Glomerular endothelial cell (primary cell): ENCODE data around the gene AK3. TPM values are rescaled to one million over a fixed set of nuclear protein-coding genes. Genes with fewer than 3 reads are reported as not detected.
"Not testable (repeated sequence)": the region's sequence is repeated elsewhere in the genome, so short reads cannot be mapped to it uniquely, and the experiment has no call there.

Source experiments
- DNase-seq: peaks from one replicate; pipeline ENCODE4 v3.0.0-alpha.2; 2011; ENCODE audit warnings: low read depth, low spot score; ENCODE audit errors: extremely low read depth
- total RNA-seq: library from RNA; depleted of rRNA; stranded (reverse); fragments of >200 nt; gene quantifications from 2 replicates; pipeline ENCODE4 v1.2.3, GENCODE V29; 2015

The AK3 gene
- total RNA-seq, 1 donor from 2014 or later: 63.6 TPM

DNA sequence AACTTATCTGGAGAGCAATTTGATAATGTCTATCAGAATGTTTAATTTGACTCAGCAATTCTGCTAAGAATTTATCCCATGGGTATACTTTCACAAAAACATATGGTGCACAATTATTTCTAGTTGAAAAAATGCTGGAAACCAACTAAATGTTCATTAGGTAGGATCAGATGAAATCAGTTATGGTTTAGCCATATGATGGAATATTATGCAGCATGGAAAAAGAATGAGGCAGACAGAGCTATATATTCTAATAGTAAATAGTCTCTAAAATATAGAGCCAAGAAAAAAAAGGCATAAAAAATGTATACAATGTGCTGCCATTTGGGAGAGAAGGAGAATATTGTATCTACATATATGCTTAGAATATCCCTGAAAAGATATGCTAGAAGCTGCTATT is 71.1 kb downstream of the AK3 start:
- DNase-seq: no peak

DNA sequence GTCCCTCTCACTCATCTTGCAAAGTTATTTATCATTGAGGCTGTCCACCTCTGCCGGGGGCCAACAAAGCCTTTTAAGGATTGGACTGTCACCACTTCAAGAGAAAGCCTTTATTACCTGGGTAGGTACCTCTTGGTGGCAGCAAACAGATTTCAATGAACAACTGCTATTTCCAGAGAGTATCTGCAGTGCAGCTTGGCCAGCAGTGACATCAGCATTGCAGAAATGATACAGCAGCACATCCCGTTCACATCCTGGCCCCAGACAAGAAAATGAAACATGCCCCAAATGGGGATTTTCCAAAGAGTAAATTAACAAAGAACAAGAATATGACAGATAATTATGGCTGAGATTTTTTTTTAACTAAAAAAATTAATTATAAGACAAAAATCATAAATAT is 72.4 kb downstream of the AK3 start:
- DNase-seq: no peak

DNA sequence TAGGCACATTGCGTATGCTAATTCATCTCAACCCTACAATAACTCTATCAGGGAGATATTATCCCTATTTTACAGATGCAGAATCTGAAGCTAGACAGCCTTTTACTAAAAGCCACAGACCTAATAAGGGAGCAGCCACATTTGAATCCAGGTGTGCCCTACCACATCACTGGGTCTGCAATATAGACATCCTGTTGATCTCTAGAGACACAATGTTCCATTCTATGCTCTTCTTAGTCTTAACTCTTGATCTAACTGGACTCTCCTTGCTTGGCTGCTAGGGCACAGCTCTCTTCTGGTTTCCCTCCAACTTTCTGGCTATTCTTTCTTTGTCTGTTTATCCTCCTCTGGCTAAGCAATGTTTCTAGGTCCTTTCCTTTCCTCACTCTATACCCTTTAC is 73.3 kb downstream of the AK3 start:
- DNase-seq: no peak

DNA sequence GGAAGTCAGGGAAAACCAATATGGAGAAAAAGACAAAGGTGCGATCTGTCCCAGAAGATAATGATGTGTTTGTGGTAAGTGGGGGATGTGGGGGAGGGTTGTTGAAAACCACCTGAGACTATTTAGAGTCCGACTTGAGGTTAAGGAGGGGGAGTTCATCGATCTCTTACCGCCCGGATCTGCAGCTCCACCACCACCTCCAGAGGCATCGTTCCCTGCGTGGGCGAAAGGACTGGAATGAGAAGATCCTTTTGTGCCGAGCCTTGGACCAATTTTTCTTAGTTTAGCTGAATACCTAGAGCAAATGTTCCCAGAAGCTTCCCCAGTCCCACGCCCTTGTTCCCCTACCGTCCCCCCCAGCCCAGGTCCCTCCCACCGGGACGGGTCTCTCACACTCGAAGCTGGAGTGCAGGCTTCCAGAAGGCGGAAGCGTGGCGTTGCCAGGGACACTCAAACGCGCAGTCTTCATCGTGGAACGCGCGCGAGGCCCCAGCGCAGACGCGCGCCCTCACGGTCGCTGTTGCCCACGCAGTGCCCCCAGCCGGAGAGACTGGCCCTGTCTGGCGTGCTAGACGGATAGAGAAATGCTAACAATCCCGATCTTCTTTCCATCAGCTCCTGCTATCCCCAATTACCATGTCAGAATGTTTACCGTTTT is 74.8 kb downstream of the AK3 start, which contains the start of gene SPATA6L:
SPATA6L (minus strand) TSS at position 439 of the 658 bp plus-strand sequence; CDS start at position 209, 230 bp downstream.
- DNase-seq: no peak

DNA sequence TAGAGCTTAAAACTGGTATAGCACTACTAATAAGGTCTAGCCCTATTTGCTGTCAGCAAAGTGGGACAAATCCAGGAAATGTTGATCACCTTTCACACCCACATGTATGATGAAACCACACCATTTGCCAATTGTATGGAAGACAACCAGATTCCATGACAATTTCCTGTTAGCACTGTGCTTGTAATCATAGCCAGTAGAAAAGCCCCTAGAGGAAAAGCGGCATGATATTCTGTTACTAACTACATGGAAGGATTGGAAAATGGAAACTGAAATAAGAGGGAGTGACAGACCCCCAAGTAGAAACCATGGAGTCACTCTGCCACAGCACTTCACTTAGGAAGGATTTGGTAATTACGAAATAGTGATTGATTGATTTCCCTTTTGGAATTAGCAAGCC is 75.6 kb downstream of the AK3 start:
- DNase-seq: no peak

DNA sequence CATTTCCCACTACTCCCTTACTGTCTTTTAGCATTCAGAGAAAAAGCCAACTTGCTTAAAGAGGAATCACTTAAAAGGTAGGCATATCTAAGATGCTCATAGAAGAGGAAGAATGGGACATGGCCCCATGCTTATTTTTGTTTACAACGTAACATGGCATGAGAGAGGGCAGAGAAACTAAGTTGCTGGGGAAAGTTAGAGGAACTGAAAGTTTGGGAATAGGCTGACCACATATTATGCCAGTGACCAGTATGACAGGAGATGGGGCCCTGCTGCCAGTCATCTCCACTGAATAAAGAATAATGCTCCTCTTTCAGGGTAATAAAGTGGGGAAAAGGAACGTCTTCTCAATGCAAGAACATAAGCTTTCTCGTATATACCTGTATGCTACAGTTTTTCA is 77.0 kb downstream of the AK3 start:
- DNase-seq: no peak

DNA sequence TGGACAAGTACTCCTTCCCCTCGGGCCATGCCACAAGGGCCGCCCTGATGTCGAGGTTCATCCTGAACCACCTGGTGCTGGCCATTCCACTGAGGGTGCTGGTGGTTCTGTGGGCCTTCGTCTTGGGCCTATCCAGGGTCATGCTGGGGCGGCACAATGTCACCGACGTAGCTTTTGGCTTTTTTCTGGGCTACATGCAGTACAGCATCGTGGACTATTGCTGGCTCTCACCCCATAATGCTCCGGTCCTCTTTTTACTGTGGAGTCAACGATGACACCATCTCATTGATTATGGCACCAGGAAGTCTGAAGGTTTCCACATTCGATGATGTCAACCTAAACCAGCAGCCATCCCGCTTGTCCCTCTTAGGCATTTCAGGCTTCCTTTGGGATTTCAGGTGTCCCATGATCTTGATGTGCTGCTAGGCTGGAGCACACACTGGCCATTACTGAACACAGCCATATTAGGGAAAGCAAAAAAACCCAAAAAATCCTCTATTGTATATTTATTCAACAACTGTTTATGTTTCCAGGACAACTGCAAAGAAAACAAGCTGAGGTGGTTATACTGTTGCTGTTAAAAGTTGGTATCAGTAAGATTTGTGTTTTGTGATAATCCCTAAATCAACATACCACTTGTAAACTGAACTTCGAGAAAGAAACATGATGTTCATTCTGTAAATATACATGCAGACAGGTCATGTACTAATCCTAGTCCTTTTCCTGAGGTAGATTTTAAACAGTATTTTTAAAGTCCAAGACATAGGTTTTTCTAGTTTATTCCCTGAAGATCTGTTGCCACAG is 77.8 kb downstream of the AK3 start:
- DNase-seq: no peak

DNA sequence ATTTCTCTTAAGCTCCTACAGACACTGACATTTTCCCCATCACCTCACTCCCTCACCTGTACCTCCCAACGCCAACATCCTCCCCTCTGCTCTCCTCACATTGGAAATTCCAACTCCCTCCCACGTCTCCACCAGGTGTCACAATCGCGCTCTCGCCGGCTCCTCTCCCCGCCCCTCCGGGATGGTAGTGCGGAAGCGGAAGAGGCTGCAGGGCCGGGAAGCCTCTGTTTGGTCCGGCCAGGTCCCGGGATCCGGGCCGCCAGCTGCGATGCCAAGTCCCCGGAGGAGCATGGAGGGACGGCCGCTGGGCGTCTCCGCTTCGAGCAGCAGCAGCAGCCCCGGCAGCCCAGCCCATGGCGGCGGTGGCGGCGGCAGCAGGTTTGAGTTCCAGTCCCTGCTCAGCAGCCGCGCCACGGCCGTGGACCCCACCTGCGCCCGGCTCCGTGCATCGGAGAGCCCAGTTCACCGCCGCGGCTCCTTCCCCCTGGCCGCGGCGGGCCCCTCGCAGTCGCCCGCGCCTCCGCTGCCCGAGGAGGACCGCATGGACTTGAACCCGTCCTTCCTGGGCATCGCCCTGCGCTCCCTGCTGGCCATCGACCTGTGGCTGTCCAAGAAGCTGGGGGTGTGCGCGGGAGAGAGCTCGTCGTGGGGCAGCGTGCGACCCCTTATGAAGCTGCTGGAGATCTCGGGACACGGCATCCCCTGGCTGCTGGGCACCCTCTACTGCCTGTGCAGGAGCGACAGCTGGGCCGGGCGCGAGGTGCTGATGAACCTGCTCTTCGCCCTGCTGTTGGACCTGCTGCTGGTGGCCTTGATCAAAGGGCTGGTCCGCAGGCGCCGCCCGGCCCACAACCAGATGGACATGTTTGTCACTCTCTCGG is 78.7 kb downstream of the AK3 start, which contains the start of gene PLPP6:
PLPP6 (plus strand) TSS at position 187 of the 881 bp plus-strand sequence; CDS start at position 269, 82 bp downstream.
- DNase-seq: no peak

DNA sequence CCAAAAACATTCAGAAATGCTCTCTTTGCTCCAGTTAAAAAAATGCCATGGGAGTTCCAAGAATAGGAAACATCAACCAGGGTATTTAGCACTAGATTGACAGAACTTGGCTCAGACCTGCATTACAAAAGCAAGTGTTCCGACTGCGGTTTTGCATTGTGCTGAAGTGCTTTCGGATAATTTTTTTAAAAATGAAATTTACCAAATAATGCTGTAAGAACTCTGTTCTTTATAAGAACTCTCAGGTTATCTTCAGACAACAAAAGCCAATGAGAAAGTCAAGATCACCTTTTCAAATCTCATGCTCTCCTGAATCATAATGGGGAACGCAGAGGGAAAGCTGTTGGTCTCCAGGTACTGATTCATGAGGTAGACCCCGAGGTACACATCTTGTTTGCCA is 79.4 kb downstream of the AK3 start:
- DNase-seq: no peak

DNA sequence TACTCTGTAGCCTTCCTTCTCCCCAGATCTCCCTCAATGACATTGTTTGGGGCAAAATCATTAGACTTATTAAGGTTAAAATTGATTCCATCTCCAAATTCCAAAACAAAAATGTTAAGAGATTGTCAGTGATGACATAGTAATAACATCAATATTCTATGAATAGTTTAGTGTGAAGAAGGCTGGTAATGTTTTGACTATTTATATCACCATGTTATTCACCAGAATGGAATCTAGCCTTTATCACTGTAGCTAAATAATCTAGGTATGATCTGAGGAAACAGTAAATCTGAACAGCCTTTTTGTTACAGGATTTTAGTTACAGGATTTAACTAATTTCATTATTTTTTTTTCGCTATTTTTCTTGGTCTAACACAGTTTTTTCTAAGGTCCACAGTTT is 79.8 kb downstream of the AK3 start:
- DNase-seq: no peak

DNA sequence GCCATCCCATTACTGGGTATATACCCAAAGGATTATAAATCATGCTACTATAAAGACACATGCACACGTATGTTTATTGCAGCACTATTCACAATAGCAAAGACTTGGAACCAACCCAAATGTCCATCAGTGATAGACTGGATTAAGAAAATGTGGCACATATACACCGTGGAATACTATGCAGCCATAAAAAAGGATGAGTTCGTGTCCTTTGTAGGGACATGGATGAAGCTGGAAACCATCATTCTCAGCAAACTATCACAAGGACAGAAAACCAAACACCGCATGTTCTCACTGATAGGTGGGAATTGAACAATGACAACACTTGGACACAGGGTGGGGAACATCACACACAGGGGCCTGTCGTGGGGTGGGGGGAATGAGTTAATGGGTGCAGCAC is 80.3 kb downstream of the AK3 start:
- not testable (repeated sequence) for DNase-seq

Other genes with a start within 250 kb of the AK3 start
- gene PLPP6, start 78.9 kb downstream of the AK3 start, total RNA-seq: 6.1 and 7.2 TPM in 2 replicates
- 3.8 and 4.0 TPM in 2 replicates for gene SPATA6L, start 74.7 kb downstream of the AK3 start, total RNA-seq
- 4.9 and 7.4 TPM in 2 replicates for gene CDC37L1, start 61.6 kb downstream of the AK3 start, total RNA-seq
- gene RCL1, start 51.7 kb upstream of the AK3 start, total RNA-seq: 10.7 and 18.3 TPM in 2 replicates
- 7.7 and 8.7 TPM in 2 replicates for gene JAK2, start 244.1 kb upstream of the AK3 start, total RNA-seq